Activated T-cell treated with anti-CD3 and anti-CD28 coated beads, Interleukin-2, amount 50 U/mL, for 1 hour (primary cell): ENCODE data around the gene C2orf78.
"Not testable (repeated sequence)": the region's sequence is repeated elsewhere in the genome, so short reads cannot be mapped to it uniquely, and the experiment has no call there.

ENCODE experiments used
- DNase-seq: peaks from one replicate; pipeline ENCODE4 v3.0.0-alpha.2; 2020

Gene C2orf78

GRCh38 chr2:73783883-73784282 lies at the start of gene C2orf78:
TSS of gene C2orf78 (plus strand) at chr2:73784183. CDS start at chr2:73784310, 127 bp downstream.
- DNase-seq = not testable (repeated sequence)

DNA sequence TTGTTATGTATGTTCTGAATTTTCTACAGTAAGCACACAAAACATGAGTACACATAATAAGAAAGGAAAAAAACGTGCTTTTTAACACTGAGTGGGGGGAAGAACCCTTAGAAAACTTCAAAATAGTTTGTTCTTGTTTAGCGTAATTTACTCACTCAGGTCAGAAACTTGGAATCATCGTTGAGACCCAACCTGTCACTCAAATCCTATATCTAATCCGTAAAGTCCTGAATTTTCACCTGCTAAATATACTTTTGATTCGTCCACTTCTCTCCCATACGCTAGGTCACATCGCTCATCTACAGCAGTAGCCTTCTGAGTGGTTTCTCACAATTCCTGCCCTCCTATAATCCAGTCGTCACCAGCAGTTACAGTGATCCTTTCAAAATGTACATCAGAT lies 47.6 kb upstream of the C2orf78 start:
- no peak for DNase-seq

GRCh38 chr2:73736855-73737779 lies 46.9 kb upstream of the C2orf78 start, which contains the start of gene TPRKB:
TSS of gene TPRKB (minus strand) at chr2:73737345. CDS start at chr2:73734569, 2,776 bp downstream.
- DNase-seq = peak; percentile 93

GRCh38 chr2:73739101-73739500 lies 44.9 kb upstream of the C2orf78 start:
- no peak for DNase-seq

DNA sequence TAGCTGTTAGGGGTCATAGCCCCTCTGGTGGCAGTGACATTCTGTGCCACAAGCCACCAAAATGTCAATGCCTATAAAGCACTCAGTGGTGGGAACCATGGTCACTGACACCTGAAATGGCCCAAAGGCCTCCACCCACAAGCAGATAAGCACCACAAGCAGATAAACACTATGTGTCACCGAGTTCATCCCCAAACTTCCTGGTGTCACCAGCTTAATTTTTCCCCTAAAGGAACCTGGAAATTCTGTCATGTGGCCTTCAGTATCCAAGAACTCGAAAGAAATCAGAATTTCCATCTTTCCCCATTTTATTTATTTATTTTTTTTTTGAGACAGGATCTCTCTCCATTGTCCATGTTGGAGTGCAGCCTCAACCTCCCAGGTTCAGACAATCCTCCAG lies 43.2 kb upstream of the C2orf78 start:
- DNase-seq = no peak

GRCh38 chr2:73746015-73746876 lies 37.7 kb upstream of the C2orf78 start:
- DNase-seq = no peak

DNA sequence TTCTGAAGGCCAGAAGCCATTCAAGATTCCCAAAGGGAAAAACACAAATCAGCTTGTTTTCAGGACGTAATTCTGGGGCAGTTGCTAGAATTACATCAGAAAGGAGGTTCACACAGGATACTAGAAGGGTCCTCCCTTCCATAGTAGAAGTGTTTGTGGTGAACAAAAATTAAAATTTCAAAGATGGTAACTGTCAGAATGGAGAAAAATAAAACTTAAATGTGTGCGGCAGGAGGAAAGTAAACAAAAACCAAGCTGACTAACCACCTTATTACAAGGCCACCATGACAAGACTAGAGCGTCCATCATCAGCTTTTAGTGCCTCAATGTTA lies 37.1 kb upstream of the C2orf78 start:
- DNase-seq = no peak

DNA sequence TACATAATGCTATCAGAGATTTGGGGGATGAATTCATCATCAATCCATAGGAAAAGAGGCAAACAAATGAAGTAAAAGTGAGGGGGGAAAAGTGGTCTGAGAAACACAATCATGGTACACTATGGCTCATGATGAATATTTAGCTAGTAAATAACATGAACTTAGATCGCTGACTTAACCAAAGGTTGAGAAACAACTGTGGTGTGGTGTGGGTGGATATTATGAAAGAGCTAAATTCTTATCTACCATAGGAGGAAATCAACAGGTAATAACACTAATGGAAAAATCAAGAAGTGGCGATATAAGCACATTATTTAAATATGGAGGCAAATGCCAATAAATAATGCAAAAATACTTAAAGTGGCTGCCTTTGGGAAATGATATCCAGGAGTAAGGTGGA lies 34.7 kb upstream of the C2orf78 start:
- DNase-seq = no peak

- not testable (repeated sequence) for DNase-seq
Measured at GRCh38 chr2:73754332-73754731, 29.7 kb upstream of the C2orf78 start.

DNA sequence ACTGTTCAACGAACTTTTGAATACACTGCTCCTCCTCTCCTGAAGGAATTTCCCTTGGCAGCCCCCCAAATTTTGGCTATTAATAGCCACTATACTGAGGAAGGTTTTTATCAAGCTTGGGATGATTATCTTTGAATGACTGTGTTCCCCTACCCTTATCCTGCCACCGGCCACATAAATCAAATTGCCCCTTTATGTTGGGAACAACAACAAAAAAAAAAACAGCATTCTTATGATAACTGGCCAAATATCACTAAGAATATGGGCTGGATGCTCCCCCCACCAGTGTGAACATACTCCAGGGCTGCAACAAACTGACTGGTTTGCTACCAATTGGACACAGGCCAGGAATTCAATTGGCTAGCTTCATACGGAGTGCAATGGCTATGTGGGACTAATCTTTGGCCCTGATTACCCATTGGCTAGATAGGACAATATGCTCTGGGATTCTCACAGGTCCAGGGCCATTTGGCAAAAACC lies 24.7 kb upstream of the C2orf78 start:
- DNase-seq = no peak

- no peak for DNase-seq
Measured at GRCh38 chr2:73759904-73760303, 24.1 kb upstream of the C2orf78 start.

GRCh38 chr2:73762571-73762970 lies 21.4 kb upstream of the C2orf78 start:
- no peak for DNase-seq

DNA sequence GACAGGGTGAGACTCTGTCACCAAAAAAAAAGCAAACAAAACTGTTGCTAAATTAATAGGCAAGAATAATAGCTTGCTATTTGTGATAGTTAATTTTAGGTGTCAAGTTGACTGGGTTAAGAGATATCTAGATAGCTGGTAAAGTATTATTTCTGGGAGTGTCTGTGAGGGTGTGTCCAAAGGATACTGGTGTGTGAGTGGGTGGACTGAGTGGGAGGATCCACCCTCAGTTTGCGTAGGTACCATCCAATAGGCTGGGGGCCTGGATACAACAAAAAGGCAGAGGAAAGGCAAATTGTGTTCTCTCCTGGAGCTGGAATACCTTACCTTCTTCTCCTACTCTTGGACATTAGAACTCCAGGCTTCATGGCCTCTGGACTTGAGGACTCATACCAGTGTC lies 19.0 kb upstream of the C2orf78 start:
- no peak for DNase-seq

DNA sequence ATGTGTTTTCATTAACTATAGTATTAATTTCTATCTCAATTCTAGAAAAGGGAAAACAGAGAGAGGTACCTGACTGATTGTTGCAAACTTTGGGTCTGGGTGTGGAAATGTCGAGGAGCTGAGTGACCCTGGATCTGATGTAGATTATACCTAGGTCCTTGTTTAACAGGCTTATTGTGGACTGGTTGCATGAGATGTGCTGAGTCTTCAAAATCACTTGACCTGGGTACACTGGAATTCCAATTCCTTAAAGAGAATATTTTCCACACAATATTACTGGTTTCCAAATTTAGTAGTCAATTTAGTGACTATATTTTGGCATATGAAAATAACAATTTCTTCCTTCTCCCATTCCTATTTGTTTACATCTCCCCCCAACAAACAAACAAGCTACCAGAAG lies 17.6 kb upstream of the C2orf78 start:
- no peak for DNase-seq

DNA sequence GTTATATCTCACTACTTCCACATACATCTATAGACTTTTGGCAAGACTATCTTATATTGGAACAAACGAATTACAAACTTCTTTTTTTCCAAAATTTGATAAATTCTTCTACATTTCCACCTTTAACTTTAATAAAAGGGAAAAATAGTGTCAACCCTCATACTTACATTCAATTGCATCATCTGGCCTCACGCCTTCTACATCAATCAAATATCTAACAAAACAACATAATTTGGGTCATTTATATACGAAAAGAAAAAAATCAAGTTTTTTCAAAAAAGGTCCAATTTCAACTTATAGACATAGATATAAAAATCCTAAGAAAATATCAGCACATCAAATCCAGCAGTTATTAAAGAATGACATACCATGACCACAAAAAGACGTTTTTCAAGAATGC lies 17.0 kb upstream of the C2orf78 start:
- no peak for DNase-seq

DNA sequence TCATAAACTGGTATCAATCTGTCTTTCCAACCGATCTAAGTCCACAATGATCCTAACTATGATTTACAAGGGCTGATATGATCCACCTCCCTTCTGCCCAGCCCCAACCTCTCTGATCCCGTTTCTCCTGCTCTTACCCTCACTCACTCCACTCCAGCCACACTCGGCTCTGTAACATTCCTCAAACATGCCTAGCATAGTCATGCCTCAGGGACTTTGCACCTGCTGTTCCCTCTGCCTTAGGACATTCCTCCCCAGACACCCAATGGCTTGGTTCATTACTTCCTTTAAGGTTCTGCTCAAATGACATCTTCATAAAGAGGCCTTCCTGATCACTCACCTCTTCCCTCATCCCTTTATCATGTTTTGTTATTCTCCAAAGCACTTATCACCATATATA lies 13.3 kb upstream of the C2orf78 start:
- DNase-seq = no peak

DNA sequence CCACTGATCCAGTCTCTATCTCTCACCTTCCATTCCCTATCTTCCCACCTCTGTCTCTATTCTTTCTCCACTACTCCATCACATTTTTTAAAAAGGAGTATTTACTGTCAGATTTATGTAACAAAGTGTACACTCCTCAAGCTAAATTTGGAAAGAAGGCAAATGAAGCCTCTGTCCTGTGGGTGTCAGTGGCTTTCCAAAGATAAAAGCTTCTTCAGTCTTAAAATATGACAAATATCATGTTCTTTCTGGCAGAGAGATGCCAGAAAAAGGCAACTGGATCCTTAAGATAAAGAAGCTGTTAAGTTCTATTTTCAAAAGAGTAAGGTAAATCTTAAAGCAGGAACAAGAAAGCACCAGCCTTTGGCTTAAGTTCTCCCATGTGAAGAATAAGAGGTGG lies 11.2 kb upstream of the C2orf78 start:
- no peak for DNase-seq

DNA sequence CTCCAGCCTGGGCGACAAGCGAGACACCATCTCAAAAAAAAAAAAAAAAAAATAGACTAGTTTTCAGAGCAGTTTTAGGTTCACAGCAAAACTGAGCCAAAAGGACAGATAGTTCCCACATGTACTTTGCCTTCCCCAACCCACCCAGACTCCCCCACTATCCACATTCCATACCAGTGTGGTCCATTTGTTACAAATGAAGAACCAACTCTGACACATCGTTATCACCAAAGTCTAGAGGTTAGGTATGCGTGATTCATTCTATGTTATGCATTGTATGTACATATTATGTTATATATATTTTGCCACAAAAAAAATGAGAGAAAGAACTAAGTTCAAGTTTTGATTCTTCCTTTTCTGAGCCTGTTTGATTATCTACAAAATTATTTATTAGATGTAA lies 7.6 kb upstream of the C2orf78 start:
- no peak for DNase-seq

- no peak for DNase-seq
Measured at GRCh38 chr2:73776869-73777519, 7.0 kb upstream of the C2orf78 start.

- DNase-seq = not testable (repeated sequence)
Measured at GRCh38 chr2:73778867-73779466, 5.0 kb upstream of the C2orf78 start.

GRCh38 chr2:73779467-73780236 lies 4.3 kb upstream of the C2orf78 start, which contains the start of gene DUSP11:
TSS of gene DUSP11 (minus strand) at chr2:73780103. CDS start at chr2:73779974, 129 bp downstream.
- peak; percentile 98 for DNase-seq

GRCh38 chr2:73780237-73780582 lies 3.8 kb upstream of the C2orf78 start:
- no peak for DNase-seq
